Endothelial cell of hepatic sinusoid (primary cell): Measurements from ENCODE around the gene FKBP3.
"Not testable (repeated sequence)": the region's sequence is repeated elsewhere in the genome, so short reads cannot be mapped to it uniquely, and the experiment has no call there.

Experiments used
- in situ Hi-C: cut with HindIII; loops from 2 replicates; pipeline ENCODE4 v1.10.0; 2017; ENCODE audit warnings: low sequenced_read_pairs

Gene FKBP3

DNA sequence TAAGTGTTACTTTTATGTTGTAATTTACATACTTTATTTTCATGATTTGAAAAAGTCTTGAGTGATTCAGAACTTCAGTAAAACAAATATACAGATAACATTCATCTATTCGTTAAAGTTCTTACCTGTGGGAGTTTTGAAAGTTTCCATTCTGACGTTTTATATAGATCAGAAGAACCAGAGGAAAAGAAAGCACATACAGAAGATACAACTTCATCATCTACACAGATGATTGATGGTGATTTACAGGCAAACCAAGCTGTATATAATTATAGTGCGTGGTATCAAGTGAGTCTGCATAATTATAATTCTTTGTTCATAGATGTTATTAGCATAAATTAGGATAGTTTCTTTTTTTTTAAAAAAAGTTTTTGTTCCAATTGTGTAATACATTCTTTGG is 20.0 kb downstream of the FKBP3 start:
- in situ Hi-C loops: no loop called here

DNA sequence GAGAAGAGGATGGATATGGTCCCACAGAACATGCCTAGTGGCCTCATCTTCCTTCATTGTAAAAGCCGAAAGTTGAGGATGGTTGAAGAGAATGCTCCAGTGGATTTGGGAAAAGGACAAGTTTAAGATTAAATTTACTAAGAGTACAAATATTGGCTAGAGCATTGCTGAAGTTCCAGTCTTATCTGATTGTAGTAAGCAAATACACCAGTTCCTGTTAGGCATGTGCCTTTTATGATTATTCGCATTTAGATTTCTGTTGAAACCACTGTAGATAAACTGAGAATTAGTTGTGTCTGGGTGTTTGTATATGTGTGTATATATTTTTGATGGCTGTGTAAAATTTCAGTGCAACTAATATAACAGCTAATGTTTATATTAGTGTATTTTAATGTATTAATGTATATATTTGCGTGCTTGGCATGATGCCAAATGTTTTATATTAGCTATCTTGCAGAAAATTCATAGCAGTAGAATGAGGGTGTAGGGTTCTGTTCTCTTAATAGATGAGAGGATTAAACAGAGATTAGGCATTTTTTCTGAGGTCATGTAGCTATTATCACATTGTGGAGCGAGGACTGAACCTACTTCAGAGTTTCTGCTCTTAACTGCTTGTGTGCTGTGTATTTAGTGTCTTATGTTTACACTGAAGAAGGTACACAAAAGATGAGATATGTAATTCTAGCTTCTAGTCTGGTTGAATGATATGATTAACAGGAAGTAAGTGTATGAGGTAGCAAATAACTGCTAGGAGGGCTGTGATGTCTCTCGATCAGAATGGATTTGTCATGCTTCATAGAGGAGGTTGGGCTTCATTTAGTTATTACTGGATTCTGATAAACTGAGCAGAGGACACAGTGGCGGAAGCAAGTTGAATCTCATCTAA is 21.1 kb downstream of the FKBP3 start:
- in situ Hi-C loops: no loop called here

DNA sequence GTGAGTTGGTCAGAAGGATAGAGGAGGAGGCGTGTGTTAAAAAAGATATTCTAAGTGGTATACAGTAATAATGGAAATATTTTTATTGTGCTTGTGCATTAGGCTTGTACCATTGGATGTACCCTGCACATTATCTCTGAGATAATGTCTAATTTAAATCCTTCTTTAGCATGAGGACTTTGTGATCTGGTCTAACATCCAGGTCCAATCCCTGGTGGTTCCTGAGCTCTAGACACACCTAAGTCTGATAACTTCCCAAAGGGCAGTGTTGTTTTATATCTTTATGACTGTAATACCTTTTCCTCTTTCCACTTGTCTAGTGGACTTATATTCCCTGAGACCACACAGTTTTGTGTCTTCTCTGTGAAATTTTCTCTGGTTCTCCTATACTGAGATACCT is 29.7 kb downstream of the FKBP3 start:
- in situ Hi-C loops: no loop called here

DNA sequence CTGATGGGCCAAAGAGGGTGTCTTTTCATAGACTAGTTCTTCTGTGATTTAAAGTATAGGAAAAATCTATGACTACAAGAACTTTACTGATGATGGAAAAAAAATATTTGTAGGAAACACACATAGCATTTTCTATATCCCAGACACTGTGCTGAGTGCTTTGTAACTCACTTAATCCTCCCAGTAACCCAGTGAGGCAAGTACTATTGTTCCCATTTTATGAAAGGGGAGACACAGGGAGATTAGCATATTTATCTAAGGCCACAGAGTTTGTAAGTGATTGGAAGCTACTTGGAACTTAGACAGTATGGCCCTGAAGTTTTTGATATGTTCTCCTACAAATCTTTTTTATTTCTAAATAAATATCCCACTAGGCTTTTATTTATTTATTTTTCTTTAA is 30.5 kb downstream of the FKBP3 start:
- in situ Hi-C loops: no loop called here

DNA sequence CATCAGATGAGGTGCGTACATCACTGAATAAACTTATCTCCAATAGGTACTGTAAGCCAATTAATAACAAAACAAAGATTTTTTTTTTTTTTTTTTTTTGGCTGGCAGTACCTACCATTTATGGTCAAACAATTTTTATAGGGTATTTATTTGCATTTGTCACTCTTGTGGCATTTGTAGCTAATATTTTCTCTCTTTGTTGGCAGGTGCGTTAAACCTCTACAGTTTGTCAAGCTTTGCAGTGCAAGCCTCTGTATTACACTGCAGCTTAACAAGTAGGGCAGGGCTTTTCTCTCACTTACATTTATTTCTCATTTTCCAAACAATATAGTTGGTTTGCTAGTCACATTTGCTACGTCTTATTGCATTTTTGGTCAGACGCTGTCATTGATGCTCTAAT is 38.1 kb downstream of the FKBP3 start:
- in situ Hi-C loops: no loop called here

DNA sequence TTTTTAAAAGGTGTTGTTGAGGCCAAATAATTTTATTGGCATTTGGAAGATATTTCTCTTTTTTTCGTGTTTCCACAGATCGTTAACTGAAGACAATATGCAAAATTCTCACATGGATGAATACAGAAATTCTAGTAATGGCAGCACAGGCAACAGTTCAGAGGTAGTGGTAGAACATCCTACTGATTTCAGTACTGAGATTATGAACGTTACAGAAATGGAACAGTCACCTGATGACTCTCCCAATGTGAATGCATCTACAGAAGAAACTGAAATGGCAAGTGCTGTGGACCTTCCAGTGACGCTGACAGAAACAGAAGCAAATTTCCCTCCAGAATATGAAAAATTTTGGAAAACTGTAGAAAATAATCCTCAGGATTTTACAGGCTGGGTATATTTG is 39.1 kb downstream of the FKBP3 start:
- in situ Hi-C loops: no loop called here

DNA sequence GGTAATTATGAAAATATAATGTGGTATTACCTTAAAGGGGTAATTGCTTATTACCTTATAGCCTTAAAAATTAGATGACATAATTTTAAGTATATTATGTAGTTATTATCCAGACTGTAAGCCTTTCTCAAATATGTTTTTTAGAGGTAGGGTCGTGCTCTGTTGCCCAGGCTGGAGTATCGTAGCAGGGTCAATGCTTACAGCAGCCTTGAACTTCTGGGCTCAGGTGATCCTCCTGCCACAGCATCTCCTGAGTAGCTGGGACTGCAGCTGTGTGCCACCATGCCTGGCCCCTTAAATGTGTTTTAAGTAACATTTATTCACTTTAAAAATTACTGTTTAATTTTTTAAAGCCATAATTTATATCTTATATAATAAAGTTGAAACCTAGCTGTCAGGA is 40.0 kb downstream of the FKBP3 start:
- in situ Hi-C loops: no loop called here

DNA sequence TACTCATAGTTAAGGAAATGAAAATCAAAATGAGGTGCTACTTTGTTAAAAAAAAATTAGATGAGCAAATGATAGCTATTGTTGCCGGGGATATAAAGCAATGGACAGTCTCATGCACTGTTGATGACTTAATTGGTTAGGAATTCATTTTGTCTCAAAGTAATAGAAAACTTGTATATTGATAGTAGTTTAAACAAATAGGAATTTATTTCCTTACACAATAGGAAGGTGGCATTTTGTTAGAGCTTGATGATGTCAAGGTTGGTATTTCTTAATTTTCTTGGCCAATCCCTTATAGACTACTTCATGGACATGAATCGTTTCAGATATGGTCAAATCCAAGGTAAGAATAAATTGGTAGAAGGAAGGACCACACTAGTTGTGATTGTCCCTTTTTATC is 42.6 kb downstream of the FKBP3 start:
- in situ Hi-C loops: no loop called here

DNA sequence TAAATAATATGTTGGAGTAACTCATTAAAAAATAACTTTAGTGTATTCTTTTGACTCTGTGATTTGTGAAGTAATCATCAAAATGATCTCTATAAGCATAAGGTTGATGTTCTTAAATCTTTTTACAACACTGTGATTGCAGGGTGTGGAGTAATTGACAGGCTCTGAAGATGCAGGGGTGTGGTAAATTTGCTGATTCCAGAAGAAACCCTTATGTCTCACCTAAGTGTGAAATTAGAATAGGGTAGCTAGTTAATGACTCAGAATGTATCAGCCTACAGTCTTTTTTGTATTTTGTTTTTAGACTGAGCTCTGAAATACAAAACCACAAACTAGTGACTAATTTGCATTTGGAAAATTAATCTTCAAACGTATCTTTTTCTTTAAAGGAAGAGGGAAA is 44.5 kb downstream of the FKBP3 start:
- in situ Hi-C loops: no loop called here

DNA sequence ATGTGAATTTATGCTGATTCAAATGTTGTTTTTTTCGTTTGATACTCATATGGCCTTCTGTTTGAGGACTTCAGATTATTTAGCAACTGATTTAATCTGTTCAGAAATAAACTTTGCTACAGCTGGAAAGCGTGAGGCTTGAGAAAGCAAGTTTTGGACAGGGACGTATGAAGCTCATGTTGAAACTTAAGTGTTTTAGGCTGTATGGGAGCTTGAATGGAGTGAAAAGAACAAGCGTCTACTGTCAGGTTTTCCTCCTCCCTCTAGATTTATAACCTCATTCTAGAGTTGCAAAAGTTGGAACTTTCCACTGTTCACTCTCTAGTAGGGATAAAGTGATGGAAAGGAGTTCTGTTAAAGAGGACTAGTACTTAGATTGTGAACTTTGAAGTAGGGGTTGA is 49.3 kb downstream of the FKBP3 start:
- in situ Hi-C loops: no loop called here

DNA sequence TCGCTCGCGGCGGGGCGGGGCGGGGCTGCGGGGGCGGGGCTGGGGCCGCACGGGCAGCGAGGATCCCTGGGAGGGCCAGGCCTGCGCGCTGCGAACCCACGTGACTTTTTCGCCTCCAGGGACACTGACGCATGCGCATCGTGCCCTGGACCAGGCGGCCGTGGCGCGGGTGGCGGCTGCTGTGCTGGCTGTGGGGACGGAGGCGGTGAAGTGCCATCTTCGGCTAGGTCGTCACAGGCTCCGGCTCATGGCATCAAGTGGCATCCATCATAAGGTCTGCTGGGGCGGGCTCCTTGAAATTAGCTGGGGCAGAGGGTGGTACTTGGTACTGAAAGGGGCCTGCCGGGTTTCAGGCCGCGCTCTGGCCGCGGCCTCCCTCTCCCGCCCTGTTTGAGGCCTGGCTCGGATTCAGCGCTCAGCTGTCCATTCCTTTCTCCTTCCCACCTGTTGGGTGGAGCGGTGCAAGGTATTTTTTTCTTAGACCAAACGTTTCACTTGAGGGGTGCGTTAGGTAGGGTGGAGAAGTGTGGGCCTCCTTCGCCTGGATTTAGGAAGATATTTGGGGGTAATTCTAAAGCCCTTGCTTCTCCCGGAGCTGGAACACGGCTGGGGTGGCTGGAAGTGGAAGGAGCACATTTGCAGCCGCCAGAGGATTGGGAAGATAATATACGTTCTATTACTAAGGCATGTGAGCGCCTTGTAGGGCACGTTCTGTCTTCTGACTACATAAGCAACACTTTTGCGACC is 50.1 kb downstream of the FKBP3 start, which contains the start of gene PRPF39:
Gene PRPF39 (plus strand): TSS at position 141 of the 747 bp plus-strand sequence. CDS start 11,124 bp downstream, outside the sequence.
- in situ Hi-C loops: no loop called here

DNA sequence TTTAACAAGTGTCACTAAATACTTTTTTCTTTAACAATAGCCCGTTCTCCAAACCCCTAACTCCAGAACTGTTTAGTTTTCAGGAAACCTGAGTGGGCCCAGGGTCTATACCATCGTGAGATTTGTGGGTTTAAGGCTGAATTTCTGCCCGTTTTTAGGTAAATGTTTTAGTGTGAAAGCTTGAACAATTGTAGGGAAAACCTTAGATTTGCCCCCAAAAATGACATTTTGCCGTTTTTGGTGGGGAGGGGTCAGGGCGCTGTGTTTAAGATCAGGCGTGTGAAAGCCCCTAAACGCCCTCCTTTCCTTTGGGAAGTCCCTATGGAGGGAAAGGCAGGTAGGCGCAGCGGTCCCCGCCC is 50.7 kb downstream of the FKBP3 start:
- in situ Hi-C loops: no loop called here

DNA sequence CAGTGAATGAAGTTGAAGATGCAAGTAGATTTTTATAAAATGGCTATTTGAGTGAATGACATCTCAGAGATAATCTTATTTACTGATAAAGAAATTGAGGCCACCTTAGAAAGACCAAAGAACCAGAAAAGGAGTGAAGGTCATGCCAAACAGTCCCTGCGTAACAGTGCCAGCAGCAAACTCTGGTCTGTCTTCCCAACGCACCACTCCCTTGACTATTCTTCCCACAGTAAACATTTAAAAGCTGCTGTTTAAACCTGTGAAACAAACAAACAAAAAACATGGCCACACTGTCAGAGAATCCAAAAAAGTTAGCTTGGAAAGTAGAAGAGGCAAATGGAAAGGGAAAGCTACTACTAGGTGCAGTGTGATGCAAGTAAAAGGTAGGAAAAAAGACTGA is 51.9 kb downstream of the FKBP3 start:
- in situ Hi-C loops: no loop called here

DNA sequence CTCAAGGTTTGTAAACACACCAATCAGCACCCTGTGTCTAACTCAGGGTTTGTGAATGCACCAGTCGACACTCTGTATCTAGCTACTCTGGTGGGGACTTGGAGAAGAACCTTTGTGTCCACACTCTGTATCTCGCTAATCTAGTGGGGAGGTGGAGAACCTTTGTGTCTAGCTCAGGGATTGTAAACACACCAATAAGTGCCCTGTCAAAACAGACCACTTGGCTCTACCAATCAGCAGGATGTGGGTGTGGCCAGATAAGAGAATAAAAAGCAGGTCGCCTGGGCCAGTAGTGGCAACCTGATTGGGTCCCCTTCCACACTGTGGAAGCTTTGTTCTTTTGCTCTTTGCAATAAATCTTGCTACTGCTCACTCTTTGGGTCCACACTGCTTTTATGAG is 53.2 kb downstream of the FKBP3 start:
- in situ Hi-C loops: not testable (repeated sequence)

DNA sequence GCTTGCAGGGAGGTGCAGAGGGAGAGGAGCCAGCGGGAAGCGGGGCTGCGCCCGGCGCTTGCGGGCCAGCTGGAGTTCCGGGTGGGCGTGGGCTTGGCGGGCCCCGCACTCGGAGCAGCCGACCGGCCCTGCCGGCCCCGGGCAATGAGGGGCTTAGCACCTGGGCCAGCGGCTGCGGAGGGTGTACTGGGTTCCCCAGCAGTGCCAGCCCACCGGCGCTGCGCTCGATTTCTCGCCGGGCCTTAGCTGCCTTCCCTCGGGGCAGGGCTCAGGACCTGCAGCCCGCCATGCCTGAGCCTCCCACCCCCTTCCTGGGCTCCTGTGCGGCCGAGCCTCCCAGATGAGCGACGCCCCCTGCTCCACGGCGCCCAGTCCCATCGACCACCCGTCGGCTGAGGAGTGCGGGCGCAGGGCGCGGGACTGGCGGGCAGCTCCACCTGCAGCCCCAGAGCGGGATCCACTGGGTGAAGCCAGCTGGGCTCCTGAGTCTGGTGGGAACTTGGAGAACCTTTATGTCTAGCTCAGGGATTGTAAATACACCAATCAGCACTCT is 53.8 kb downstream of the FKBP3 start:
- in situ Hi-C loops: not testable (repeated sequence)

DNA sequence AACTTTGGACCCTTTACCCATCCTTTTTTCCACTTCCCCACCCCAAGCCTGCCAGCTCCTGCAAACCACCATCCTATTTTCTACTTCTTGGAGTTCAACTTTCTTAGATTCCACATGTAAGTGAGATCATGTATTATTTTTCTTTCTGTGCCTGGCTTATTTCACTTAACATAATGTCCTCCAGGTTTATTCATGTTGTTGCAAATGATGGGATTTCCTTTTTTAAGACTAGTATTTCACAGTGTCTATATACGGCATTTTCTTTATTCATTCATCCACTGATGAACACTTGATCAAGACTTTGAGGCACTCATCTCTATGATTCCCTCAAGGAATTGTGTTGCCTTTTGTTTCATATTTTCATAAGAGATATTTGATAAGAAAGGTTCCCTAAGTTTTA is 56.0 kb downstream of the FKBP3 start:
- in situ Hi-C loops: no loop called here

DNA sequence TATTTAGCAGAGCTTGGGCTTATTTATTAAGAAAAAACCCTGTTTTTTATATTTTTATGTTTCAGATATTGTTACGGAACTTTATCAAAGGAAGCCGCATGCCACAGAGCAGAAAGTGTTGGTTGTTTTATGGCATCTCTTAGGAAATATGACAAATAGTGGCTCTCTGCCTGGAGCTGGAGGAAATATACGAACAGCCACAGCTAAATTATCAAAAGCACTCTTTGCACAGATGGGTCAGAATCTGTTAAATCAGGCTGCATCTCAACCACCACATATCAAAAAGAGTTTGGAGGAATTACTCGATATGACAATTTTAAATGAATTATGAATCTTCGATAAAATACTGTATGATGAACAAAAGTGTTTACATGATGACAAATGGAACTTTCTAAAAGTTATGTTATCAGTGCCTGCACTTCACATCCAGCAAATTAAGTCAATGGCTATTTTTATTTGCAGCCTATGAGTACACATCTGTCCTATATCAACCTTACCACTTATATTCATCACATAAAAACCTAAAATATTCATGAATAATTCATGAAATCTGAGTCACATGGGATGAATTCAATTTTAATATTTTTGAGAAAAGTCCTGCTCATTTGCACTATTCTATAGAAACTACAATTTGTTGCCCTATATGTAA is 60.9 kb downstream of the FKBP3 start:
- in situ Hi-C loops: no loop called here

DNA sequence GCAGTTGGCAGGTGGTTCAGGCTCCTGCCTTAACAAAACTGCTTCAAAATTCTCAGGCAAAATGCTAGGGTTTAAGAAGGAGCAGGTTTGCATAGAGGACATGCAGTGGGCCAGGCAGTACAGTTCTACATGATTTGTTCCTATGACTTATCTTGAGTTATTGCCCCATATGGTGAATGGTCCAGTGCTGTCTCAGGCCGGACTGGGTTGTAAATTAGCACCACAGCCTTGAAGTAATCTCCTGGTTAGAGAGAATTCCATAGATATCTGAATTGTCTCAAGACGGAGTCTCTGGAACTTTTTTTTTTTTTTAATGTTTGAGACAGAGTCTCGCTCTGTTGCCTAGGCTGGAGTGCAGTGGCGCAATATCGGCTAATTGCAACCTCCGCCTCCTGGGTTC is 62.2 kb downstream of the FKBP3 start:
- in situ Hi-C loops: no loop called here

DNA sequence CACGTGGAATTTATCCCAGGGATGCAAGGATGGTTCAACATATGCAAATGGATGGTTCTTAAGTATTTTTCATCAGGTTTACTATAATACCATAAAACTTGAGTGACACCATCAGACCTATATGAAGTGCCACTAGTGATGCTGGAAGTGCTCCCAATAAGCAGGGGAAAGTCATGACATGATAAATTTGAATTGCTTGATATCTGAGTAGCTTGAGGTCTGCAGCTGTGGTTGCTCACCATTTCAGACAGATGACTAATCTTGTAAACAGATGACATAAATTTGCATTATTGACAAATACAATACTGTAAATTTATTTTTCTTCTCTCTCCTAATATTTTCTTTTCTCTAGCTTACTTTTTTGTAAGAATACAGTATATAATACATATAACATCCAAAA is 64.1 kb downstream of the FKBP3 start:
- in situ Hi-C loops: no loop called here

DNA sequence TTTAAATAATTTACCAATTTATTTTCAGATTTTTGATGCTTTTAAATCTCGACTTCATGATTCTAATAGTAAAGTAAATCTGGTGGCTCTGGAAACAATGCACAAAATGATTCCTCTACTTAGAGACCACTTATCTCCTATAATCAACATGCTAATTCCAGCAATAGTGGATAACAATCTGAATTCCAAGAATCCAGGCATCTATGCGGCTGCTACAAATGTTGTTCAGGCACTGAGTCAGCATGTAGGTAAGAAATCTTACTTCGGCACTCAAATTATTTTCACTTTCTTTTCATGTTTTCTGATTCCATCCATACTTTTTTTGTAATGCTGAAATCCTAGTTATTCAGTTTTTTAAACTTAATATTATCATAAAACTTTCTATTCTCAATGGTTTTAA is 65.9 kb downstream of the FKBP3 start:
- in situ Hi-C loops: no loop called here

DNA sequence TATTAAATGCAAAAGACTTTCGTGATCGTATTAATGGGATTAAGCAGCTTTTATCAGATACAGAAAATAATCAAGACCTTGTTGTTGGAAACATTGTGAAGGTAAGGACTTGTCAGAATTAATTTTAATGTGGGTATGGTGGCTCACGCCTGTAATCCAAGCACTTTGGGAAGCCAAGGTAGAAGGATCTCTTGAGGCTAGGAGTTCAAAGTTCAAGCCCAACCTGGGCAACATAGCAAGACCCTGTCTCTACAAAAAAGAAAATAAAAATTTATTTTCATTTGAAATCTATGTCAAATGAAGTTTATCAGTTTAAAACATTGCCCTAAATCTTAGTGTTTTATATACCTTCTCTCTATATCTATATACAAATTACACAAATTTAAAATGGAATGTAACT is 67.6 kb downstream of the FKBP3 start:
- in situ Hi-C loops: no loop called here
